Measurements from ENCODE around the gene GAL3ST2.

The GAL3ST2 gene

DNA sequence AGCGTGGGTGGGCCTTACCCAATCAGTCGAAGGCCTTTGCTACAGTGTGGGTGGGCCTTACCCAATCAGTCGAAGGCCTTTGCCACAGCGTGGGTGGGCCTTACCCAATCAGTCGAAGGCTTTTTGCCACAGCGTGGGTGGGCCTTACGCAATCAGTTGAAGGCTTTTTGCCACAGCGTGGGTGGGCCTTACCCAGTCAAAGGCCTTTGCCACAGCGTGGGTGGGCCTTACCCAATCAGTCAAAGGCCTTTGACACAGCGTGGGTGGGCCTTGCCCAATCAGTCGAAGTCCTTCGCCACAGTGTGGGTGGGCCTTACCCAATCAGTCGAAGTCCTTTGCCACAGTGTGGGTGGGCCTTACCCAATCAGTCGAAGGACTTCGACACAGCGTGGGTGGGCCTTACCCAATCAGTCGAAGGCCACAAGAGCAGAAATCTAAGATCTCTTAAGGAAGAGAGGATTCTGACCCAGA, 16.3 kb upstream of the GAL3ST2 start:
- no peaks in the 10 kb centered on the region for H3K9me3 ChIP-seq (ENCODE audit: insufficient read depth, low read length)
- no peak overlapping the region for H2AFZ ChIP-seq (ENCODE audit: low read depth, low read length, severe bottlenecking)
- no peak overlapping the region for H3K27ac ChIP-seq (ENCODE audit: low read depth, low read length)
- TF ChIP-seq, protein P1, sequence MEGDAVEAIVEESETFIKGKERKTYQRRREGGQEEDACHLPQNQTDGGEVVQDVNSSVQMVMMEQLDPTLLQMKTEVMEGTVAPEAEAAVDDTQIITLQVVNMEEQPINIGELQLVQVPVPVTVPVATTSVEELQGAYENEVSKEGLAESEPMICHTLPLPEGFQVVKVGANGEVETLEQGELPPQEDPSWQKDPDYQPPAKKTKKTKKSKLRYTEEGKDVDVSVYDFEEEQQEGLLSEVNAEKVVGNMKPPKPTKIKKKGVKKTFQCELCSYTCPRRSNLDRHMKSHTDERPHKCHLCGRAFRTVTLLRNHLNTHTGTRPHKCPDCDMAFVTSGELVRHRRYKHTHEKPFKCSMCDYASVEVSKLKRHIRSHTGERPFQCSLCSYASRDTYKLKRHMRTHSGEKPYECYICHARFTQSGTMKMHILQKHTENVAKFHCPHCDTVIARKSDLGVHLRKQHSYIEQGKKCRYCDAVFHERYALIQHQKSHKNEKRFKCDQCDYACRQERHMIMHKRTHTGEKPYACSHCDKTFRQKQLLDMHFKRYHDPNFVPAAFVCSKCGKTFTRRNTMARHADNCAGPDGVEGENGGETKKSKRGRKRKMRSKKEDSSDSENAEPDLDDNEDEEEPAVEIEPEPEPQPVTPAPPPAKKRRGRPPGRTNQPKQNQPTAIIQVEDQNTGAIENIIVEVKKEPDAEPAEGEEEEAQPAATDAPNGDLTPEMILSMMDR (IDR thresholded peaks at IDR 0.05; ENCODE audit: insufficient read depth, low read length, poor library complexity, severe bottlenecking) = no peak
- no peak for TF ChIP-seq EZH2phosphoT487 (conservative IDR thresholded peaks at IDR 0.05; ENCODE audit: low read length)
- H3K4me3 ChIP-seq (ENCODE audit: insufficient read depth, low read length, poor library complexity, severe bottlenecking) = no peak overlapping the region
- H3K4me2 ChIP-seq (ENCODE audit: low read depth, low read length, poor library complexity, severe bottlenecking) = no peak overlapping the region
- no peaks in the 10 kb centered on the region for H3K27me3 ChIP-seq (ENCODE audit: low read length)
- H3K9me2 ChIP-seq (replicated peaks; ENCODE audit: insufficient read depth, low read length) = no peaks in the 10 kb centered on the region
- H3K9ac ChIP-seq (ENCODE audit: low read length) = no peak overlapping the region
- H4K20me1 ChIP-seq (ENCODE audit: low read depth, low read length) = no peaks in the 10 kb centered on the region
- H3K79me2 ChIP-seq (ENCODE audit: insufficient read depth, low read length) = no peaks in the 10 kb centered on the region
- H3F3A ChIP-seq (ENCODE audit: insufficient read depth) = no peaks in the 10 kb centered on the region; the same call in 1 of the 2 replicates
- peaks cover 4% of the 10 kb centered on the region; the same call in 1 of the 2 replicates for H3K36me3 ChIP-seq (ENCODE audit: low read length)

DNA sequence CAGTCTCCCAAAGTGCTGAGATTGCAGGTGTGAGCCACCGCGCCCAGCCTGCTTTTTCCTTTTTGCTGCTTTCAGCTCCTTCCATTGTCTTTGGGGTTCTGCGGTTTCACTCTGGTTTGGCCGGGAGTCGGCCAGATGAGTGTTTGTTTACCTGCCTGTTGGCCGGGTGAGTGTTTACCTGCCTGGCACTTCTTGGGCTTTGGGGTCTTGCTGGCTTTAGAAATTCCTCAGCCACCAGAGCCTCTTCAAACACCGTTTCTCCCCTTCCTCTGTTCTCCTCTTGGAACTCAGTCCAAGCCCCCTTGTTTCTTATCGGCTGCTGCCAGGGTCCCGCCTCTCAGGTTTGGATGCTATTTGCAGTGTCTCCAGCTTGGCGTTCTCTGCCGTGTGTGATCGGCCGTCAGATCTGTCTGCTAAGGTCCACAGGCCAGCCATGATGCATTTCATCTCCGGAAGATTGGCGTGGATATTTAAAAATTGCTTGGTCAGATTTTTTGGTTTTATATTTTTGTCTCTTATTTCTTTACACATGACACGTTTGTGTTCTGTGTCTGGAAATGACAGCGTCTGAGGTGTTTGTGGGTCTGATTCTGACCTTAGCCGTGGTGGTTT, 14.2 kb upstream of the GAL3ST2 start:
- no peak overlapping the region for H2AFZ ChIP-seq (ENCODE audit: low read depth, low read length, severe bottlenecking)
- H3K4me2 ChIP-seq (ENCODE audit: low read depth, low read length, poor library complexity, severe bottlenecking) = no peak overlapping the region
- H3K9me2 ChIP-seq (replicated peaks; ENCODE audit: insufficient read depth, low read length) = no peaks in the 10 kb centered on the region
- no peak for TF ChIP-seq EZH2phosphoT487 (conservative IDR thresholded peaks at IDR 0.05; ENCODE audit: low read length)
- TF ChIP-seq, protein P1 (IDR thresholded peaks at IDR 0.05; ENCODE audit: insufficient read depth, low read length, poor library complexity, severe bottlenecking) = no peak
- H3F3A ChIP-seq (ENCODE audit: insufficient read depth) = no peaks in the 10 kb centered on the region; the same call in 1 of the 2 replicates
- H3K9me3 ChIP-seq (ENCODE audit: insufficient read depth, low read length) = no peaks in the 10 kb centered on the region
- H3K79me2 ChIP-seq (ENCODE audit: insufficient read depth, low read length) = no peaks in the 10 kb centered on the region
- no peaks in the 10 kb centered on the region for H3K27me3 ChIP-seq (ENCODE audit: low read length)
- H3K36me3 ChIP-seq (ENCODE audit: low read length) = peaks cover 4% of the 10 kb centered on the region; the same call in 1 of the 2 replicates
- no peak overlapping the region for H3K27ac ChIP-seq (ENCODE audit: low read depth, low read length)
- no peaks in the 10 kb centered on the region for H4K20me1 ChIP-seq (ENCODE audit: low read depth, low read length)
- no peak overlapping the region for H3K4me3 ChIP-seq (ENCODE audit: insufficient read depth, low read length, poor library complexity, severe bottlenecking)
- no peak overlapping the region for H3K9ac ChIP-seq (ENCODE audit: low read length)

DNA sequence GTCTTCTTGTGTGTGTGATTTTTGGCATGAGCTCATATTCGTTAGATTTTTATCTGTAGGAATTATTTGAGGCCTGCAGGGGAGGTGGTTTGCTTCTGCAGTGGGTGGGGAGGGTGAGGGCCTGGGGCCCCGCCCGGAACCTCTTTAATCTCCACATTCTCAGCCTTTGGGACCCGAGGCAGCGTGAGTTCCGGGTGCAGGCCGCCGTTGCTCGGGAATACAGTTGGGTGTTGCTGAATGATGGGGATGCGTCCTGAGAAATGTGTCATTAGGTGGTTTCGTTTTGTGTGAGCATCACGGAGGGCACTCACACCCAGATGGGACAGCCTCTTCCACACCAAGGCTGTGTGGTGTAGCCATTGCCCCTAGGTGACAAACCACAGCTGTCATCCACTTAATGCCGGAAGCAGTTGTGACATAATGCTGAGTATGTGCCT, 13.7 kb upstream of the GAL3ST2 start:
- no peaks in the 10 kb centered on the region for H3K9me2 ChIP-seq (replicated peaks; ENCODE audit: insufficient read depth, low read length)
- H3K27me3 ChIP-seq (ENCODE audit: low read length) = no peaks in the 10 kb centered on the region
- H3K36me3 ChIP-seq (ENCODE audit: low read length) = peaks cover 4% of the 10 kb centered on the region; the same call in 1 of the 2 replicates
- H4K20me1 ChIP-seq (ENCODE audit: low read depth, low read length) = no peaks in the 10 kb centered on the region
- no peak overlapping the region for H2AFZ ChIP-seq (ENCODE audit: low read depth, low read length, severe bottlenecking)
- H3K79me2 ChIP-seq (ENCODE audit: insufficient read depth, low read length) = no peaks in the 10 kb centered on the region
- TF ChIP-seq, protein P1 (IDR thresholded peaks at IDR 0.05; ENCODE audit: insufficient read depth, low read length, poor library complexity, severe bottlenecking) = no peak
- no peak for TF ChIP-seq EZH2phosphoT487 (conservative IDR thresholded peaks at IDR 0.05; ENCODE audit: low read length)
- H3F3A ChIP-seq (ENCODE audit: insufficient read depth) = no peaks in the 10 kb centered on the region; the same call in 1 of the 2 replicates
- H3K27ac ChIP-seq (ENCODE audit: low read depth, low read length) = no peak overlapping the region
- H3K9me3 ChIP-seq (ENCODE audit: insufficient read depth, low read length) = no peaks in the 10 kb centered on the region
- no peak overlapping the region for H3K4me3 ChIP-seq (ENCODE audit: insufficient read depth, low read length, poor library complexity, severe bottlenecking)
- H3K4me2 ChIP-seq (ENCODE audit: low read depth, low read length, poor library complexity, severe bottlenecking) = no peak overlapping the region
- no peak overlapping the region for H3K9ac ChIP-seq (ENCODE audit: low read length)

Data from SU-DHL-6 (cell line).